ENCODE results near the gene KIF23.

GRCh38 chr15:69388260-69388705 lies 25.9 kb upstream of the KIF23 start:
- TF ChIP-seq EP300 (IDR thresholded peaks at IDR 0.05) = no peak
- TF ChIP-seq CTCF (IDR thresholded peaks at IDR 0.05) = no peak
- no peak for TF ChIP-seq POLR2A (IDR thresholded peaks at IDR 0.05)
